HG03060 (cell line): Measurements from ENCODE around the gene ARL14.

Experiments
- ATAC-seq: cut with Tn5 transposase; IDR thresholded peaks from one replicate; pipeline ENCODE4 v1.9.1; 2021; ENCODE audit warnings: low read depth, moderate number of reproducible peaks; ENCODE audit not compliant: unreplicated experiment

The ARL14 gene

DNA sequence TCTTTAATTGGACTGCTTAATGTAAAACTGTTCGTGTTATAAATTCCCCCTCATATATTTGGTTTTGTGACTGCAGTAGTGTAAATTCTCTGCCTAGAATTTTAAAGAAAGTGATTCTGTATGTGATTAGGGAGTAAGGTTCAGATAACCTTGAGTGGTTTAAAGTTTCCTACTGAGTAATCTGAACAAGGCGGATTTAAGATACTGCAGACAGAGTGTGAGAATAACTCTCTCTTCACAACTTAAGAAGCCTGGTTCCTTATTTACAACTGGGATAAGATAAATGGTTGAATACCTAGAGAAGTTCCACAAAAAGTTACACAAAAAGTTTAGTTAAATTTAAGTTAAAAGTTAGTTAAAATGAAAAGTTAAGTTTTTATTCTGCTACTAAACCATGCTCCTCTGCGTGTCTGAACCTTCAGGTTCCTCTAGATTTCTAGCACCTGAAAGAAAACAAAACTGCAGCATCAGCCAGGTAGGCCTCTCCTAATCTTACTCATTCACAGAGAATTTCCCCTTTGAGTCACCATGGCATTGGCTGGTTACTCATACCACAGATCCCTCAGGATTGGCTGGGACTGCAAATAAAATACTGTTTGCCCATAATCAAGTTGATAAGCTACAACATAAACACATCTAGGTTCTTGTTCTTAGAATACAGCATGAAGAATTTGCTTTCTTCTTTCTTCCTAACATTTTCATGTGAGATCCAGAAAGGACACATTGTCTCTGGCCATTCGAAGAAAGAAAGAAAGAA lies at the start of gene ARL14:
ARL14 (plus strand) TSS at position 614 of the 757 bp plus-strand sequence. CDS start 187 bp downstream, outside the sequence.
- ATAC-seq, result no peak

DNA sequence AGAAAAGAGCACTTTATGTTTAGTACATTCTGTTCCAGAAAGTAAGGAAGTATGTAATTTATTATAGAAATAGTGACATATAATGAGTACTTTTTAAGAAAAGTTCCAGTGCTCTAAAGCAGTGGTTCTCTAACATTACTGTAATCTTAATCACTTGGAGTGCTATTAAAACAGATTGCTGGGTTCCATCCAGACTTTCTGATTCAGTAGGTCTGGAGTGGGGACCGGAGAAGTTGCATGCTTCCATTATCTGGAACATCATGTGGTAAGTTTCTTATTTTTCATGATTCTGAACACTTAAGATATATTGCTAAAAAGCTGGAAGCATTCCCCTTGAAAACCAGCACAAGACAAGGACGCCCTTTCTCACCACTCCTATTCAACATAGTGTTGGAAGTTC lies 47.5 kb upstream of the ARL14 start:
- no peak for ATAC-seq

DNA sequence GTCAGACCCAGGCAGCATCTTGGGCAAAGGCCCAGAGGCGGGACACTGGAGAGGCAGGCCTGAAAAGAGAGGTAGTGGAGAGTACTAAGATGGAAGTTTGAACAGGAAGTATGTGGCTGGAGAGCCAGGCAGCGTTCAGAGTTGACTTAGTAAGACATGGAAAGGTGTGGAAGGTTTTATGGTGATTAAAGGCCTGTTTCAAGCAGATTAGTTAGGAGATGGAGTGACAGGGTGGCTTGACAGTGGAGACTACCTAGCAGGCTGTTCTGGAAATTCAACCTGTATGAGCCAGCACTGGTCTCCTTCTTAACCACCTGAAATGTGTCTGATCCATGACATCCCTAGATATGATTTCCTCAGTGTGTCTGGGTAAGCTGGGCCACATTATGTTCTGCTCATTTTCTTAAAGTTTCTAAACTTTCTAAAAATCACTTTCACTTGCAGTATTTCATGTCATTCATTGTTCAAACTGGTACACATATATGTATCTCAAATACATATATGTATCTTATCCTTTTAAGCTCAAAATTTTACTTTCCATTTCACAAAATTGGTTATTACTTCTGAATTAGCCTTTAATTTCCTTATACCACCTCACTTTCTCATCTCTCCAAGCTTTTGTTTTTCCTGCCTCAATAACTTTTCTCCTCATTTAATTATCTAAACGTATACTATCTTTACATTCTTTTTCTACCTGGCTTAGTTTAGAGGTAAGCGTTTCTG lies 43.4 kb upstream of the ARL14 start:
- no peak for ATAC-seq

DNA sequence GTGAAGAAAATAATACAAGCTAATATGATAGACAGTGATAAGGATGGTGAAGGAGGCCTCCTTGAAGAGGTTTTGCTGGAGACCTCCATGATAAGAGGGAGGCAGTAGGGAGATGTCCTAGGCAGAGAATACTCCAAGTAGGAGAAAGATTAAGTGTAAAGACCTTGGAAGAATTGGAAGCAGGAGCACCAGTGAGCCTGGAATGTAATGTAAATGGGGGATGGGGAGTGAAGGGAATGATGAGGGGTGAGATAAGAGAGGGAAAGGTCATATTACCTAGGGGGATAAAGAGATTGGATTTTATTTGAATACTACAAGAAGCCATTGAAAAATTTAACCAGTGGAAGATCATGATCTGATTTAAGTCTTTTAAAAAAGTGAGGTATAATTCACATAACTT lies 41.7 kb upstream of the ARL14 start:
- ATAC-seq, result no peak

DNA sequence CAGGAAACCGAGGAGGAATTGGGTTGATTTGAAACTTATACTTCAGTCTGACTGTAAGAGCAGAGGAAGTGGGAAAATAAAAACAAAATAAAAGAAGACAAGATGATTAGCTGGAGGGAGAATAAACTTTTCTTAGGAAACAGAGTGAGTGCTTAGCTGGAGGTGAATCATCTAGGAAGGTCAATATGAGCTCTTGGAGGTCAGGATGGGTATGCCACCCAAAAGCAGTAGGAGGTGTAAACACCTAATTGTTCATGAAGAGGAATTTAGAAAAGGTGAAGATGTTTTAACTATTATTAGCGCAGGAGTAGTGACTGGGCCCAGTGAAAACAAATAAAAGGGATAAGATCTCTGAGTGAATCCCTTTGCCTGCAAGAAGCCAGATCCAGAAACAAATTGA lies 39.9 kb upstream of the ARL14 start:
- no peak for ATAC-seq

DNA sequence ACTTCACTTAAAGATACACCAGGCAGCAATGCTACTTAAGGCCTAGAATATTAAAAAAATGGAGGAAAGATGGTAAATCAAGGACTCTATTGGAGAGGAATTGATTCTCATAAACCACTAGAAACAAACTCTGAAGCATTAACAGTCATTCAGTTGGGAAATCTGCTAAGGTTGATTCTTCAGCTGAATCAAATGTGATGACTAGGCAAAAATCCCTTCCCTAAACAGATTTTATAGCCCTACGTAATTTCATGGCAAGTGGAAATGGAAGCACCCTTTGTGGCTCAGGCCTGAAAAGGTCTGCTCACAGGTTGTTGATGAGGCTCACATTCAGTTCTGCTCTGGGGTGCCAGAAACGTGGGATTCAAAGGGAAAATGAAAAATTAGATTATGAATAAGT lies 38.8 kb upstream of the ARL14 start:
- no peak for ATAC-seq

DNA sequence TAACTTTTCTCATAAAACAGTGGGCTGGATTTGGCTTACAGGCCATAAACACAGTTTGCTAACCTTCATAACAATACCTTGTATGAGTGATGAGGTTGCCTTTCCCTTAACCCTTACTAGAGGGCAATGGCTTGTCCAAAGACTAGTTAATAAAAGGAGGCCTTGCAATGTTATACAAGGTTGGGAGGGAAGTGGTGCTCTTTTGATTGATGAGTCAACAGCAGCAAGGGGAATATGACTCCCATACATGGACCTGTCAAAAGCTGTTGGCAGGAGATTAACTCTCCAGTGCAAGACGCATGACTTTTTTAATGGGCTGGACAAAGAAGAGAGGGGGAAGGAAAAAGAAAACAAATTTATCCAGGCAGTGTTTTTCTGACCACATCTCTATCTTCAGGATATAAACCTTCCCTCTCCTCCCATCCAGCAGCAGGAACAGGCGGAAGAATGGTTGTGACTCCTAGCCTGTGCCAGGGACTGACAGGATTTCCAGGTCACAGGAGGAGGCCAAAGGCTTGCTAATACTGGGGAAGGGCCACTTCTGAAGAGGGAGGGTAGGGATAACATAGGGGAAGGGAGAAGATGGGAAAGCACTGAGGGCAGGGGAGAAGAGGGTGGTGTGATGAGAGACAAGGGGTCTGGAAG lies 35.2 kb upstream of the ARL14 start:
- no peak for ATAC-seq

DNA sequence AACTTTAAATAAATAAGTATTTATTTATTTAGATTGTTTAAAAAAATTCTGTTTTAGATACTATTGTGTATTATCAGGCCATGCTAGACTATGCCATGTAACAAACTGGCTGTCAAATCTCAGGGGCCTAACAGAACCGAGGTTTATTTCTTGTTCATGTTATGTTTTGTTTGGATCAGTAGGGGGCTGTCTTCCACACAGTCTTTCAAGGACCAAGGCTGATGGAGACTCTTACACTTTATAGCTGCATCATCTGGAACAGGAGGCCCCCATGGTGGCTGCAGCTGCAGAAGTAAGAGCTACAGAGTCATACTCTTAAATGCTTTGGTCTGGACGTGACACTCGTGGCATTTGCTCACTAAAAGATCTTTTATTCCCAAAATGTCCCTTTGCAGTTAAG lies 33.0 kb upstream of the ARL14 start:
- no peak for ATAC-seq

DNA sequence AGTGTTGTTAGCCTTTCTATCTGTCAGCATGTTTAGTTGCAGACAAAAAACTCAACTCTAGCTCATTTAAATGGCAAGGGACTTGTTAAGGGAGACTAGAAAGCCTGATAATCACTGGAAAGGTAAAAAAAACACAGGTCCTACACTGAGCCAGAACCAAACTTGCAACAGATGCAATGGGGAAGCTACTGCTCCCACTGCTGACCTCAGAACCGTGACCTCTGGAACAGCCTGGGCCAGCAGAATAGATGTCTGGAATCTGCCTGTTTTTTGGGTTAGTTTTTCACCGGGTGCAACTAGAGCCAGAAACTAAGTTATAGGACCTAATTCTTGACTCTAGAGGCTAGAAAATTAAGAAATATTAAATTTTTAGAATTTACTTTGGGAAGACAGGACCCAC lies 32.5 kb upstream of the ARL14 start:
- no peak for ATAC-seq

DNA sequence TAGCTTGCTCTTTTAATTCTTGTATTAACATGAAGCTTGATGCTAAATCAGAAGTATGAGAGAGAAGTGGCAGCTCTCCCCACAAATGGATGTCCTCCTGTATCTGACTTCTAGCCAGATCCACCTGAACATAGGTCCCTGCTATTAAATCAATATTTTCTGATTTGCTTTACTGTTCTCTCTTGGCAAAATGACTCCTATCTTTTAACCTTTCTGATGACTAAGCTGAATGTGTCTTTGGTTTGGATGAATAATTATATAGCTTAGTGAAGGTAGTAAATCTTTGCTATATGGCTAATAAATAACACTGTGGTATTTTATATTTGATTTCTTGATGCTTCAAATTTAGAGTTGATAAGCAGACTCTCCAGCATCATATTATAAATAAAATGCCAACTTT lies 28.3 kb upstream of the ARL14 start:
- no peak for ATAC-seq

DNA sequence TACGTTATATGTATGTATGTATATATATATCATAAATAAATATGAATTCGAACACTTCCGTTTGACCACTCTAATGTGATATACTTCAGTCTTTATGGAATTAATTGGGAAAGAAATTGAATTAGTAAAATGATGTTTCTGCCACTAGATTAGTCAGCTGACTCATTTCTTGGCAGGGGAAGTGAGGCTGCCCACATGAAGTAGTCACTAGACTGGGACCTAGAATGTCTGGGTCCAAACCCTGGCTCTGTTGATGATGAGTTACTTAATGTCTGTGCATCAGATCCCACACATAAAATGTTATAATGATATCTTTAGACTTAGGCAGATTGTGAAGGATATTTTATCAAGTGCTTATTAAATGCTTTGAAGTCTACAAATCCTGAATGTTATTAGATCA lies 27.4 kb upstream of the ARL14 start:
- no peak for ATAC-seq

DNA sequence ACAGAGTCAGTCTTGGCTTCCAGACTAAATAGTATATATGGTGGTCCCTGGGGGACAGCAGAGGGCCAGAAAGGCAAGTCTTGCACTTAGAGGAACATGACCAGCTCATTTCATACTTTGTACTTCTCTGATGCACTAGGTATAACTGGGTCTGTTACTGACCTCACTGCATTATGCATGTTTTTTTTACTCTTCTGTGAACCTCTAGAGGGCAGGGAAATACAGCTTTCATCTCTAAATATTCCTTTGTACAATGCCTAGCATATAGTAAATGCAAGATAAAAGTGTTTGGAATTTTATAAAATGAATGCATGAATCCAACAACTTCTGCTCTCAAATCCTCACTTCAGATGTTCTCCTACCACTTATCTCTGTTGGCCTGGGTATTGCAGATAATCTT lies 23.4 kb upstream of the ARL14 start:
- no peak for ATAC-seq

DNA sequence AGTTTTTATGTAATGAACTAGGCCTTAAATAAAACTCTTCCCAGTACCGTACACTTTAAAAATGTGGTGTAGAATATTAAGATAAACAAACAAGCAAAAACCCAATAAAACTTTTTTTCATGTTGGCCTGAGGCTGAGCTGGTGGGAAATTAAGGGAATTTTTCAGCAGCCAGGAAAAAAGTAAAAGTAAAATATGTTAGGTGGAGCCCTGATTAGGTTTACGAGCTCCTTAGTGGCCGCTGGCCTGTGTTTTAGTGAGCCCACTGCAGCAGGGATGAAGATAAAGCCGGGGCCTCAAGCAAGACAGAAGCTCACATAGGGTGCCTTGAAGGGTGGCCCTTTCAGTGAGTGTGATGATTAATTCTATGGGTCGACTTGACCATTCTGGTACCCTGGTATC lies 16.1 kb upstream of the ARL14 start:
- ATAC-seq, result no peak

DNA sequence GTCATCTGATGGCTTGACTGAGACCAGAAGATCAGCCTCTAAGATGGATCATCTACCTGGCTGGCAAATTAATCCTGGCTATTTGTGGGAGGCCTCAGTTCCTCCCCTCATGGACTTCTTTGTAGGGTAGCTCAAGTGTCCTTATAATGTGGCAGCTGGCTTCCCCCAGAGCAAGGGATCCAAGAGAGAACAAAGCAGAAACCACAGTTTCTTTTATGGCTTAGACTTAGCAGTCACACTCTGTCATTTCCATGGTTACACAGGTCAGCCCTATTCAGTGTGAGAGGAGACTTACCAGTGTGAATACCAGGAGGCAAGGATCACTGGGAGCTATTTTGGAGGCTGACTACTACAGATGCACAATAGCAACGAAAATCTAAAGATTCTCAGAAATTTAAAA lies 15.3 kb upstream of the ARL14 start:
- no peak for ATAC-seq

DNA sequence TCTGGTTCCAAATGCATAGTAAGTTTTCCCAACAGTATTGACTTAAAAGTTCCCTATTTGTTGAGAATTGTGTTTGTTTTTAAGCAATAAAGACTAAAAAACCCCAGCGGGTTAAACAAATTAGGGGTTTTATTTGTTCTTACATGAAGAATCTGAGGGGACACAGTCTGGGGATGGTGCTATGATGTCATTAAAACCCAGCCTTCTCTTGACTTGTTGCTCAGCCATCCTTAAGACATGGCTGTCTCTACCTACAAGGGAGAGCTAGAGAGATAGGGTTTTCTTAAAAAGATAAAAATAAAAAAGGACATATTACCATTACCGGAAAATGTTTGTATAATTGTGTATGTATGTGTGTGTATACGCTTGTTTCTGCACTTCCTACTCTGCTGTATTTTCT lies 11.7 kb upstream of the ARL14 start:
- no peak for ATAC-seq

DNA sequence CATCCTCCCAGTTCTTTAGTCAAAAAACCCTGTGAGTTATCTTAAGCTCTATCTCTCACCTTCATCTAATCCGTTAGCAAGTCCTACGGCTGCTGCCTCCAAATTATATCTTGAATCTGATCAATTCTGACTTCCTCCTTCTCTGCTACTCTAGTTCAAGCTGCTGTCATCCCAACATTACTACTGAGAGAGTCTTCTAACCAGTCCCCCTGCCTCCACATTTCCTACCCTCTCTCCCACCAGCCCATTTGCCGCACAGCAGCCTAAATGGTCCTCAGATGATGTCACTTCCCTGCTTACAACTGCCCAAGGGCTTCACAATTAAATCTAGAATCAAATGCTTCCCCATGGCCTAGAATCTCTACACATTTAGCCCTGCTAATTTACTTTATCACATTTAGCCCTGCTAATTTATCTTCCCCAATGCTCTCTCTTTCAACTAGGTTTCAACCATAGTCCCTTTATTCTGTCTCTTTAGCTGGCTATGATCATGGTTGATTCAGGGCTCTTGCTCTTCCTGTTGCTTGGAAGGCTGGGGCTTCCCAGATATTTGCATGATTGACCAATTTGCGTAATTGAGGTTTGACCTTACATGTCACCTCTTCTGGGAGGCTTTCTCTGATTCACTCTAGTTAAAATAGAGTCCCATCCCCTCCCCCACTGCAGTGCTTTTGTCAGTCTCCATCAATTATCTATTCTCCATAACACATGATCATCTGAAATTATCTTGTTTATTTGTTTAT lies 11.0 kb upstream of the ARL14 start:
- ATAC-seq, result peak; percentile 91

DNA sequence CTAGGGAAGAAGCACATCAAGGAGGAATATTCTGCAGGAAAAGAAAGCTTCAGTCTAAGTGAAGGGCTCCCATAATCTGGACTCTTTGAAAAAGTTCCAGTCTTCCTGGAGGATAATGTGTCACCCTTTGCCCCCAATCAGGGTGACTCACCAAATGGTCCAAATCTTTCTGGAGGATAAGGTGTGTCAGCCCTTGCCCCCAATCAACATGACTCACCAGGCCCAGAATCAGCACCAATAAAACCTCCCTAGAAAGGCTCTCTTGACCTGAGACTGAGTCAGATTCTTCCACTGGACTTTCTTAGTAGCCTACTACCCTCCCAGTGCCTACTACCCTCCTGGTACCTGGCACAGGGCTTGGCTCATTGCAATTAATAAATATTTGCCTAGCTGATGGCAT lies 9.5 kb upstream of the ARL14 start:
- no peak for ATAC-seq

DNA sequence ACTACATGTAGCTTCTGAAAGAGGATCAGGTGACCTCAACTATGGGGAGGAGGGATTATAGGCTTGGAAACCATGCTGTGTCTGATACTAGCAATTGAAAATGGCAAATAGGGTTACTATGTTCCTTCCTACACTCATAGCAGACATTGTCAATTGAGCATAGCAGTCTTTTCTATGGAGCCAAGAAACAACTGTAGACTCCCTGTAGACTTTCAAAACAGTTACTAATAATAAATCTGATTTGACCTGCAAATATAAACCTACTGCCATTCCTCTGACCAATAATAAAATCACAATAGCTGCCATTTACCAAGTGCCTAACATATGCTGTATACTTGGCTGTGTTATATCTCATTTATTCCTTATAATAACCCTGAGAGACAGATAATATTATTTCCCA lies 8.5 kb upstream of the ARL14 start:
- no peak for ATAC-seq

DNA sequence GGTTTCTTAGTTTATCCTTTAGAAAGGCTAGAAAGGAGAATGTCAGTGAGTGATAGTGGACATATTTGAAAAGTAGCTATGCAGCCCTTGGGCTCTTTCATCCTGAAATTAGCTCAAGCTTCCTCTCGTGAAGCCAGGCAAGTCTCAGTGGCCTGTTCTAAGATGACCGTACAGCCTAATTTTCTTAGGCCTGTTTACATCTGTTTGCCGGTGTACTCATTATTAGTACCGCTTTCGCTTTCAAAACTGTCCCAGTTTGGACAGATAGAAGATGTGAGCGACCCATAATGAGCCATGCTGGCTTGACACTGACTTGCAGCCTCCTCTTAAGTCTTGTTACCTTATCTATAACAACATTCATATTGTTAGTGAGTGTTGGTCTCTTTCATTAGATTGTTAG lies 5.7 kb upstream of the ARL14 start:
- peak; percentile 96 for ATAC-seq

DNA sequence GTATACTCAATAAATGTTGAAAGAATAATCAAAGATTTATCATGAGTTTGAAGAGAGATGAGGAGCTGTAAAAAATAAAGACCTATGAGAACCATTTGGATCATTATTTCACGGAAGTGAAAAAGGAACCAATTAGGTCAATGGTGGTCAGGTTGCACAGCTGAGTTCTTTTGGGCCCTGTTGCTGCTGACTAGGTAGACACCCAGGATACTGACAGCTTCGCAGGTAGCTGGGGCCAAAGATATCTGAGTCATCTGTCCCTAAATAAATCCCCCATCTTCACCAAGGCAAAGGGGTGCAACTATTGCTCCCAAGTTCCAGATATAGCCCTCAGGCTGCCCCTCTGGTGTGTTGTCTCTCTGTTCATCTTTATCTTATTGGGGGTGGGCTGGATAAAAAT lies 5.0 kb upstream of the ARL14 start:
- no peak for ATAC-seq

DNA sequence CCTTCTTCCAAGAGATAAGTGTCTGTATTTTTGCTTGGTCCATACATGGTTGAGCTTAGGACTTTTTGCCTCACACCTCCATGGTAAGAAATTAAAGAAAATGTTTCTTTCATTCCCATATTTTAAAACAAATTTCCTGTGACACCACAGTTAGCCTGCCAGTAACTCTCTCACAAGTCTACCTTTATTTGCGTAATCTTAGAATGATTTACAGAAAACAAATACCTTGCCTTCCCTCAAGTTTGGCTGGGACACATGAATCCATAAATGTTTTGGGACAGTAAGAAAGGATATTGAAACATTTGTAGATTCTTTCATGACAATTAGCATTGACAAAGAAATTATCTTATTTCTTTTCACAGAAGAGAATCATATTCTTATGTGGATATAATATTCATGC lies 3.8 kb upstream of the ARL14 start:
- no peak for ATAC-seq
